Endothelial cell of umbilical vein (primary cell): ENCODE measurements around the gene PTPRT. TPM values are rescaled to one million over a fixed set of nuclear protein-coding genes. Genes with fewer than 3 reads are reported as not detected.
"Not testable (repeated sequence)": the region's sequence is repeated elsewhere in the genome, so short reads cannot be mapped to it uniquely, and the experiment has no call there.

Experiments
- BruUV-seq: library from RNA; stranded (reverse); fragments of 400-500 nt; replicated peaks from 2 replicates; lab custom pipeline; 2021; lab: Mats Ljungman, UMichigan
- CTCF ChIA-PET: fragments of 300-600, 350-600 bp; sonication (Branson Sonifier 250); formaldehyde crosslinking; loops from one replicate; lab custom pipeline; 2021; ENCODE audit warnings: antibody characterized with exemption, inconsistent platforms; lab: Charles Lee
- POLR2A ChIA-PET: fragments of 300-600, 350-600 bp; sonication (Branson Sonifier 250); formaldehyde crosslinking; loops from one replicate; lab custom pipeline; 2021; ENCODE audit warnings: antibody characterized with exemption, inconsistent platforms; lab: Charles Lee
- DNase-seq: peaks from one replicate; pipeline ENCODE4 v3.0.0-alpha.2; 2011; ENCODE audit warnings: low read depth, low spot score
- FAIRE-seq: peaks from 2 replicates; lab custom pipeline; 2011; peaks lifted over from hg19 to GRCh38; lab: Jason Lieb, UNC
- H2AFZ ChIP-seq: 2 replicates; pipeline ENCODE4 v1.6.0; 2012; ENCODE audit warnings: low read depth, low read length, control low read depth, inconsistent platforms
- H3K27ac ChIP-seq: 2 replicates; pipeline ENCODE4 v1.5.1; 2011; ENCODE audit warnings: low read depth, mild to moderate bottlenecking, control low read depth, low read length, moderate library complexity; ENCODE audit not compliant: insufficient read depth
- H3K27me3 ChIP-seq, 2 experiments: 2 replicates each; pipeline versions ENCODE4 v1.6.0 to v1.6.1; 2011; ENCODE audit warnings: low read length in 2 of 2, mixed read lengths in 1 of 2; ENCODE audit not compliant: control insufficient read depth in 2 of 2, insufficient read depth in 2 of 2
- H3K36me3 ChIP-seq, 2 experiments: 2 replicates in 1 of 2; 3 replicates in 1 of 2; pipeline ENCODE4 v1.5.1; 2011; ENCODE audit warnings: low read length in 2 of 2, mild to moderate bottlenecking in 1 of 2, moderate library complexity in 1 of 2; ENCODE audit not compliant: control insufficient read depth in 2 of 2, insufficient read depth in 2 of 2; ENCODE audit errors: extremely low read depth in 1 of 2
- H3K4me1 ChIP-seq: 3 replicates; pipeline ENCODE4 v1.5.1; 2011; ENCODE audit warnings: mild to moderate bottlenecking, low read length; ENCODE audit not compliant: control insufficient read depth, insufficient read depth; ENCODE audit errors: extremely low read depth
- H3K4me2 ChIP-seq: 2 replicates; pipeline ENCODE4 v1.6.1; 2011; ENCODE audit warnings: low read length, control low read depth, mixed read lengths; ENCODE audit not compliant: insufficient read depth
- H3K4me3 ChIP-seq, 3 experiments: fragments of 200-600 bp in 1 of 3; sonication (generic), shearing (Covaris generic) in 1 of 3; replicated peaks in 1 of 3; 2 replicates each; pipeline ENCODE4 v1.5.1; 2011 to 2016; ENCODE audit warnings: control low read depth in 3 of 3, low read length in 3 of 3, mild to moderate bottlenecking in 2 of 3, inconsistent platforms in 1 of 3, low read depth in 1 of 3, moderate library complexity in 1 of 3; ENCODE audit not compliant: insufficient read depth in 1 of 3
- H3K79me2 ChIP-seq: 2 replicates; pipeline ENCODE4 v1.6.0; 2012; ENCODE audit warnings: low read length, inconsistent platforms; ENCODE audit not compliant: control insufficient read depth, insufficient read depth
- H3K9ac ChIP-seq: replicated peaks from 2 replicates; pipeline ENCODE3; 2011; ENCODE audit warnings: low read length, control low read depth; ENCODE audit not compliant: insufficient read depth; ENCODE audit errors: extremely low read depth
- H3K9me1 ChIP-seq: replicated peaks from 3 replicates; pipeline ENCODE4 v1.6.0; 2011; ENCODE audit warnings: mild to moderate bottlenecking, low read length; ENCODE audit not compliant: control insufficient read depth, insufficient read depth; ENCODE audit errors: extremely low read depth
- H3K9me3 ChIP-seq: replicated peaks from 2 replicates; pipeline ENCODE4 v1.5.1; 2012; ENCODE audit warnings: low read length, inconsistent platforms; ENCODE audit not compliant: control insufficient read depth, insufficient read depth
- H4K20me1 ChIP-seq: replicated peaks from 2 replicates; pipeline ENCODE3; 2011; ENCODE audit warnings: mild to moderate bottlenecking, low read length; ENCODE audit not compliant: control insufficient read depth, insufficient read depth; ENCODE audit errors: extremely low read depth
- EZH2 ChIP-seq: IDR thresholded peaks from 2 replicates; pipeline ENCODE4 v1.6.1; 2012; ENCODE audit warnings: borderline replicate concordance, low read depth, mild to moderate bottlenecking, moderate library complexity, low read length, inconsistent platforms; ENCODE audit not compliant: severe bottlenecking
- FOS ChIP-seq: IDR thresholded peaks from 2 replicates; pipeline ENCODE4 v1.6.1; 2011; ENCODE audit warnings: mild to moderate bottlenecking, low read length, moderate library complexity, borderline replicate concordance; ENCODE audit not compliant: insufficient read depth
- GATA2 ChIP-seq: IDR thresholded peaks from 2 replicates; pipeline ENCODE4 v1.7.0; 2011; ENCODE audit warnings: low read depth, mild to moderate bottlenecking, moderate library complexity, mixed read lengths, low read length; ENCODE audit not compliant: insufficient read length, insufficient read depth
- MYC ChIP-seq: IDR thresholded peaks from one replicate; pipeline ENCODE4 v1.6.1; 2011; ENCODE audit warnings: mild to moderate bottlenecking, low read depth, low read length
- POLR2A ChIP-seq: IDR thresholded peaks from 2 replicates; pipeline ENCODE4 v1.6.1; 2012; ENCODE audit warnings: low read depth, mild to moderate bottlenecking, control low read depth, low read length
- POLR2AphosphoS5 ChIP-seq: IDR thresholded peaks from 2 replicates; pipeline ENCODE4 v1.6.1; 2012; ENCODE audit warnings: low read depth, mild to moderate bottlenecking, control low read depth, low read length, moderate library complexity; ENCODE audit not compliant: insufficient read depth
- dilution Hi-C: fragments of 300-500 bp; cut with MboI; formaldehyde crosslinking; loops from one replicate; pipeline ENCODE4 v1.15.0; 2019; ENCODE audit warnings: low sequenced_read_pairs; ENCODE audit not compliant: extremely low pct_ligation_motif_present
- intact Hi-C: fragments of 100-400 bp; cut with micrococcal nuclease; formaldehyde crosslinking; loops from one replicate; pipeline ENCODE4 v1.10.0; 2022
- polyA plus RNA-seq, 4 experiments: library from polyadenylated mRNA; depleted of rRNA in 3 of 4; stranded (reverse) in 3 of 4; unstranded in 1 of 4; fragments of >200 nt; gene quantifications; 2 replicates each; pipeline versions ENCODE4 v1.2.1 to v1.2.3, GENCODE V29; 2011 to 2012; ENCODE audit warnings: missing spikeins in 1 of 4
- total RNA-seq: library from RNA; stranded (reverse); gene quantifications from 2 replicates; pipeline ENCODE4 v1.2.3, GENCODE V29; 2021
- TF ChIP-seq, protein P1 (sequence below): IDR thresholded peaks from 2 replicates; pipeline ENCODE4 v1.6.1; 2011; ENCODE audit not compliant: insufficient read depth, insufficient read length
- TF ChIP-seq, protein P2 (sequence below), 2 donors: IDR thresholded peaks; 1 replicate in 1 of 2; 2 replicates in 1 of 2; pipeline ENCODE4 v1.5.1; 2011; ENCODE audit warnings: low read length in 2 of 2, mild to moderate bottlenecking in 2 of 2, moderate library complexity in 2 of 2, control low read depth in 1 of 2, inconsistent platforms in 1 of 2, low read depth in 1 of 2; ENCODE audit not compliant: insufficient read depth in 1 of 2; ENCODE audit errors: extremely low read depth in 1 of 2

PTPRT gene
- total and polyA plus RNA-seq, 2 donors (not counting 3 experiments of a cell fraction or from before 2014, with no cell fraction given): not detected

DNA sequence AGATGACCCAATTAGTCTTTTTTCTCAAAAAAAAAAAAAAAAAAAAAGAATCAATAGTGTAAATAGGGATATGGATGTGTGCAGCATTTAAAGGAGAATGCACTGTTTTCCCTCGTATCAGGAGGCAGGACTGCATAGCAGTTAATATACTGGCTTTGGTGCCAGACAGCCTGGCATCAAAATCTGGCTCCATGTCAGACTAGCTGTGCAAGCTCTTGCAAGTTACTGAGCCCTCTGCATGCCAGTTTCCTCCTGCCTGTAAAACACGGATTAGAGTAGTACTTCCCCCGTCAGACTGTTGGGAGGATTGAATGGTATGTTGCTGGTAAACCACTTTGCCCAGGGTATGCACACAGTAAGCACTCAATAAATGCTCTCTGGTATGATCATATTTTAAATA lies 977.3 kb downstream of the PTPRT start:
- Histone ChIP-seq H3K9me3 (no peaks in the 10 kb centered on the region), H3K36me3 (no peaks in the 10 kb centered on the region), H2AFZ (no peak overlapping the region), H3K4me2 (no peak overlapping the region), H3K4me1 (no peaks in the 10 kb centered on the region), H3K4me3 (no peak overlapping the region), H3K79me2 (no peaks in the 10 kb centered on the region), H3K9me1 (no peaks in the 10 kb centered on the region), H3K27me3 (no peaks in the 10 kb centered on the region), H3K9ac (no peak overlapping the region), H4K20me1 (no peaks in the 10 kb centered on the region), H3K27ac (no peak overlapping the region)
- POLR2A ChIA-PET: no interaction called here
- intact Hi-C loops: no loop called here
- no peak for TF ChIP-seq FOS
- TF ChIP-seq POLR2AphosphoS5: no peak
- TF ChIP-seq GATA2: no peak
- TF ChIP-seq, protein P1, sequence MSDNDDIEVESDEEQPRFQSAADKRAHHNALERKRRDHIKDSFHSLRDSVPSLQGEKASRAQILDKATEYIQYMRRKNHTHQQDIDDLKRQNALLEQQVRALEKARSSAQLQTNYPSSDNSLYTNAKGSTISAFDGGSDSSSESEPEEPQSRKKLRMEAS: no peak
- TF ChIP-seq MYC: no peak
- TF ChIP-seq, protein P2, sequence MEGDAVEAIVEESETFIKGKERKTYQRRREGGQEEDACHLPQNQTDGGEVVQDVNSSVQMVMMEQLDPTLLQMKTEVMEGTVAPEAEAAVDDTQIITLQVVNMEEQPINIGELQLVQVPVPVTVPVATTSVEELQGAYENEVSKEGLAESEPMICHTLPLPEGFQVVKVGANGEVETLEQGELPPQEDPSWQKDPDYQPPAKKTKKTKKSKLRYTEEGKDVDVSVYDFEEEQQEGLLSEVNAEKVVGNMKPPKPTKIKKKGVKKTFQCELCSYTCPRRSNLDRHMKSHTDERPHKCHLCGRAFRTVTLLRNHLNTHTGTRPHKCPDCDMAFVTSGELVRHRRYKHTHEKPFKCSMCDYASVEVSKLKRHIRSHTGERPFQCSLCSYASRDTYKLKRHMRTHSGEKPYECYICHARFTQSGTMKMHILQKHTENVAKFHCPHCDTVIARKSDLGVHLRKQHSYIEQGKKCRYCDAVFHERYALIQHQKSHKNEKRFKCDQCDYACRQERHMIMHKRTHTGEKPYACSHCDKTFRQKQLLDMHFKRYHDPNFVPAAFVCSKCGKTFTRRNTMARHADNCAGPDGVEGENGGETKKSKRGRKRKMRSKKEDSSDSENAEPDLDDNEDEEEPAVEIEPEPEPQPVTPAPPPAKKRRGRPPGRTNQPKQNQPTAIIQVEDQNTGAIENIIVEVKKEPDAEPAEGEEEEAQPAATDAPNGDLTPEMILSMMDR (IDR thresholded peaks at IDR 0.05; ENCODE audit: extremely low read depth in 1 of 2, insufficient read depth in 1 of 2, low read depth in 1 of 2, low read length in 2 of 2): no peak
- no peak for TF ChIP-seq POLR2A
- TF ChIP-seq EZH2: no peak
- no peak for FAIRE-seq
- CTCF ChIA-PET: no interaction called here
- no peak for DNase-seq
- dilution Hi-C loops: no loop called here
- BruUV-seq: no TSS peak

DNA sequence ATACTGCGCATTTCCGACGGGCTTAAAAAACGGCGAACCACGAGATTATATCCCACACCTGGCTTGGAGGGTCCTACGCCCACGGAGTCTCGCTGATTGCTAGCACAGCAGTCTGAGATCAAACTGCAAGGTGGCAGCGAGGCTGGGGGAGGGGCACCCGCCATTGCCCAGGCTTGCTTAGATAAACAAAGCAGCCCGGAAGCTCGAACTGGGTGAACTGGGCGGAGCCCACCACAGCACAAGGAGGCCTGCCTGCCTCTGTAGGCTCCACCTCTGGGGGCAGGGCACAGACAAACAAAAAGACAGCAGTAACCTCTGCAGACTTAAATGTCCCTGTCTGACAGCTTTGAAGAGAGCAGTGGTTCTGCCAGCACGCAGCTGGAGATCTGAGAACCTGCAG lies 983.1 kb downstream of the PTPRT start:
- H3K4me1 ChIP-seq, BruUV-seq, FAIRE-seq, H3K27me3 ChIP-seq, DNase-seq, H3K4me2 ChIP-seq, H2AFZ ChIP-seq, H3K27ac ChIP-seq, H3K4me3 ChIP-seq, intact Hi-C loops, H4K20me1 ChIP-seq, H3K79me2 ChIP-seq, H3K9ac ChIP-seq, CTCF ChIA-PET, POLR2A ChIA-PET, H3K9me3 ChIP-seq, H3K36me3 ChIP-seq, H3K9me1 ChIP-seq, dilution Hi-C loops: not testable (repeated sequence)
